Panc1 (cell line): ENCODE measurements around the gene TMCC1. TPM values are rescaled to one million over a fixed set of nuclear protein-coding genes. Genes with fewer than 3 reads are reported as not detected.

ENCODE experiments used
- ATAC-seq: fragments of 200-7000 bp; cut with Tn5 transposase; 2 replicates; pipeline ENCODE4 v1.9.1; 2020; ENCODE audit warnings: mild to moderate bottlenecking, moderate library complexity
- BruUV-seq: library from RNA; stranded (reverse); fragments of 400-500 nt; replicated peaks from 2 replicates; lab custom pipeline; 2021; lab: Mats Ljungman, UMichigan
- CTCF ChIA-PET: fragments of 300-600 bp; sonication (Branson Sonifier 250); formaldehyde crosslinking; loops from one replicate; lab custom pipeline; 2022; ENCODE audit warnings: antibody characterized with exemption; lab: Charles Lee
- POLR2A ChIA-PET: fragments of 300-600 bp; sonication (Branson Sonifier 250); formaldehyde crosslinking; loops from one replicate; lab custom pipeline; 2022; ENCODE audit warnings: antibody characterized with exemption; lab: Charles Lee
- DNase-seq: peaks from one replicate; pipeline ENCODE4 v3.0.0-alpha.2; 2010; ENCODE audit warnings: low read depth, low spot score
- H3K27ac ChIP-seq: 2 replicates; pipeline ENCODE4 v1.5.1; 2011; ENCODE audit warnings: mild to moderate bottlenecking, low read length, inconsistent platforms
- H3K27me3 ChIP-seq: fragments of 200-500 bp; sonication (Bioruptor generic); 2 replicates; pipeline ENCODE4 v1.6.0; 2014; ENCODE audit warnings: low read length, inconsistent platforms; ENCODE audit not compliant: control insufficient read depth, insufficient read depth
- H3K36me3 ChIP-seq: fragments of 200-500 bp; sonication (Bioruptor generic); 2 replicates; pipeline ENCODE4 v1.5.1; 2014; ENCODE audit warnings: inconsistent platforms, mild to moderate bottlenecking, low read length, moderate library complexity; ENCODE audit not compliant: control insufficient read depth, insufficient read depth
- H3K4me1 ChIP-seq: 2 replicates; pipeline ENCODE4 v1.5.1; 2011; ENCODE audit warnings: inconsistent platforms, mild to moderate bottlenecking, low read length, moderate library complexity; ENCODE audit not compliant: control insufficient read depth, insufficient read depth
- H3K4me3 ChIP-seq, 2 experiments: 2 replicates each; pipeline ENCODE4 v1.5.1; 2011 to 2012; ENCODE audit warnings: low read depth in 2 of 2, low read length in 2 of 2, mild to moderate bottlenecking in 2 of 2, inconsistent platforms in 1 of 2, moderate library complexity in 1 of 2
- H3K9me3 ChIP-seq: fragments of 200-500 bp; sonication (Bioruptor generic); 2 replicates; pipeline ENCODE4 v1.5.1; 2014; ENCODE audit warnings: low read depth, mild to moderate bottlenecking, inconsistent platforms, low read length, moderate library complexity; ENCODE audit not compliant: control insufficient read depth, insufficient read depth
- POLR2AphosphoS5 ChIP-seq: IDR thresholded peaks from 2 replicates; pipeline ENCODE4 v1.6.1; 2012; ENCODE audit warnings: mild to moderate bottlenecking, low read depth, low read length, moderate library complexity
- REST ChIP-seq, 2 experiments: IDR thresholded peaks; 2 replicates each; pipeline ENCODE4 v1.6.1; 2011 to 2012; ENCODE audit warnings: low read depth in 2 of 2, control low read depth in 1 of 2, low read length in 1 of 2, mild to moderate bottlenecking in 1 of 2, moderate library complexity in 1 of 2; ENCODE audit not compliant: insufficient read depth in 1 of 2
- SIN3A ChIP-seq: IDR thresholded peaks from 2 replicates; pipeline ENCODE4 v1.6.1; 2012; ENCODE audit warnings: low read depth, mild to moderate bottlenecking, low read length, moderate library complexity, borderline replicate concordance; ENCODE audit not compliant: insufficient read depth
- TCF7L2 ChIP-seq: IDR thresholded peaks from 2 replicates; pipeline ENCODE4 v1.6.1; 2011; ENCODE audit warnings: mild to moderate bottlenecking, low read depth, low read length, inconsistent platforms
- in situ Hi-C: cut with HindIII; loops from 2 replicates; pipeline ENCODE4 v1.10.0; 2016; ENCODE audit warnings: low sequenced_read_pairs, low pct_unique_long_range_greater_than_20kb
- intact Hi-C: fragments of 100-400 bp; cut with micrococcal nuclease; formaldehyde crosslinking; loops from one replicate; pipeline ENCODE4 v1.10.0; 2022; ENCODE audit not compliant: unreplicated experiment
- total RNA-seq: library from RNA; stranded (reverse); gene quantifications from one replicate; pipeline ENCODE4 v1.2.1, GENCODE V29; 2021; ENCODE audit not compliant: unreplicated experiment
- TF ChIP-seq, protein P1 (sequence below): fragments of 450-650 bp; IDR thresholded peaks from 2 replicates; pipeline ENCODE4 v1.5.1; 2017; ENCODE audit warnings: mild to moderate bottlenecking

The TMCC1 gene
- total RNA-seq, 1 experiment from 2014 or later, result 33.2 TPM

GRCh38 chr3:129836381-129837064 is 57.0 kb downstream of the TMCC1 start:
- Histone ChIP-seq H3K4me1 (peaks cover 9% of the 10 kb centered on the region; the same call in 1 of the 2 replicates), H3K36me3 (no peaks in the 10 kb centered on the region), H3K9me3 (no peaks in the 10 kb centered on the region), H3K27ac (no peak overlapping the region), H3K4me3 (no peak overlapping the region), H3K27me3 (no peaks in the 10 kb centered on the region)
- DNase-seq (no peak), ATAC-seq (no peak)
- in situ Hi-C loops, result loop anchor here (25.0 kb wide), 1 partner anchor 174 kb away; no protein-coding TSS in a partner anchor
- intact Hi-C loops, result no loop called here
- no TSS peak for BruUV-seq
- ChIA-PET POLR2A (no interaction called here), CTCF (no interaction called here)
- TF ChIP-seq, protein P1, sequence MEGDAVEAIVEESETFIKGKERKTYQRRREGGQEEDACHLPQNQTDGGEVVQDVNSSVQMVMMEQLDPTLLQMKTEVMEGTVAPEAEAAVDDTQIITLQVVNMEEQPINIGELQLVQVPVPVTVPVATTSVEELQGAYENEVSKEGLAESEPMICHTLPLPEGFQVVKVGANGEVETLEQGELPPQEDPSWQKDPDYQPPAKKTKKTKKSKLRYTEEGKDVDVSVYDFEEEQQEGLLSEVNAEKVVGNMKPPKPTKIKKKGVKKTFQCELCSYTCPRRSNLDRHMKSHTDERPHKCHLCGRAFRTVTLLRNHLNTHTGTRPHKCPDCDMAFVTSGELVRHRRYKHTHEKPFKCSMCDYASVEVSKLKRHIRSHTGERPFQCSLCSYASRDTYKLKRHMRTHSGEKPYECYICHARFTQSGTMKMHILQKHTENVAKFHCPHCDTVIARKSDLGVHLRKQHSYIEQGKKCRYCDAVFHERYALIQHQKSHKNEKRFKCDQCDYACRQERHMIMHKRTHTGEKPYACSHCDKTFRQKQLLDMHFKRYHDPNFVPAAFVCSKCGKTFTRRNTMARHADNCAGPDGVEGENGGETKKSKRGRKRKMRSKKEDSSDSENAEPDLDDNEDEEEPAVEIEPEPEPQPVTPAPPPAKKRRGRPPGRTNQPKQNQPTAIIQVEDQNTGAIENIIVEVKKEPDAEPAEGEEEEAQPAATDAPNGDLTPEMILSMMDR, result no peak
- TF ChIP-seq REST (IDR thresholded peaks at IDR 0.05; ENCODE audit: insufficient read depth in 1 of 2, low read depth in 2 of 2, low read length in 1 of 2), result no peak
- TF ChIP-seq POLR2AphosphoS5, result no peak
- no peak for TF ChIP-seq TCF7L2
- TF ChIP-seq SIN3A, result no peak

GRCh38 chr3:129835198-129835597 is 58.3 kb downstream of the TMCC1 start:
- no peak overlapping the region for H3K27ac ChIP-seq
- H3K4me3 ChIP-seq, result no peak overlapping the region
- H3K36me3 ChIP-seq, result no peaks in the 10 kb centered on the region
- H3K27me3 ChIP-seq, result no peaks in the 10 kb centered on the region
- ChIA-PET CTCF (no interaction called here), POLR2A (interaction anchor here (0.7 kb wide), 1 partner anchor 133 kb away, joined by 4 read pairs; no protein-coding TSS in a partner anchor)
- in situ Hi-C loops, result loop anchor here (25.0 kb wide), 1 partner anchor 173 kb away; no protein-coding TSS in a partner anchor
- intact Hi-C loops, result no loop called here
- DNase-seq (no peak), ATAC-seq (no peak)
- peaks cover 9% of the 10 kb centered on the region; the same call in 1 of the 2 replicates for H3K4me1 ChIP-seq
- BruUV-seq, result no TSS peak
- no peaks in the 10 kb centered on the region for H3K9me3 ChIP-seq
- TF ChIP-seq TCF7L2 (no peak), POLR2AphosphoS5 (no peak), SIN3A (no peak), REST (IDR thresholded peaks at IDR 0.05; ENCODE audit: insufficient read depth in 1 of 2, low read depth in 2 of 2, low read length in 1 of 2) (no peak)
- TF ChIP-seq, protein P1, result no peak
